ENCODE data around the gene TLCD3A.
A peak's percentile ranks its signal among the peaks of the same experiment; 100 is the strongest.
"Not testable (repeated sequence)": the region's sequence is repeated elsewhere in the genome, so short reads cannot be mapped to it uniquely, and the experiment has no call there.

TLCD3A gene

GRCh38 chr17:731644-732066, 741 bp upstream of the TLCD3A start:
- peak overlapping the region; percentile 42 for H3K27ac Mint-ChIP-seq
- peak; percentile 25 for ATAC-seq

GRCh38 chr17:732902-733720, 715 bp downstream of the TLCD3A start:
- Mint-ChIP-seq H3K36me3 (ENCODE audit: low read depth) (peaks cover 34% of the 10 kb centered on the region), H3K27ac (peak overlapping the region; percentile 91), H3K9me3 (no peaks in the 10 kb centered on the region), H3K4me3 (peak overlapping the region; percentile 90), H3K4me1 (peaks cover 39% of the 10 kb centered on the region), H3K27me3 (peaks cover 3% of the 10 kb centered on the region)
- ATAC-seq (peak; percentile 45), DNase-seq (peak; percentile 78)

More at GRCh38 chr17:731644-732066, 741 bp upstream of the TLCD3A start:
- peaks cover 39% of the 10 kb centered on the region for H3K4me1 Mint-ChIP-seq
- H3K36me3 Mint-ChIP-seq (ENCODE audit: low read depth) = peaks cover 25% of the 10 kb centered on the region
- H3K9me3 Mint-ChIP-seq = no peaks in the 10 kb centered on the region
- DNase-seq = peak; percentile 23
- H3K27me3 Mint-ChIP-seq = peaks cover 3% of the 10 kb centered on the region
- H3K4me3 Mint-ChIP-seq = peak overlapping the region; percentile 67

- Mint-ChIP-seq H3K27ac (peak overlapping the region; percentile 91), H3K36me3 (ENCODE audit: low read depth) (peaks cover 39% of the 10 kb centered on the region), H3K27me3 (peaks cover 3% of the 10 kb centered on the region), H3K9me3 (no peaks in the 10 kb centered on the region), H3K4me3 (peak overlapping the region; percentile 90), H3K4me1 (peaks cover 37% of the 10 kb centered on the region)
- ATAC-seq = no peak
- no peak for DNase-seq
These were observed 1.3 kb downstream of the TLCD3A start for GRCh38 chr17:733743-734142.

- no peak for DNase-seq
- Mint-ChIP-seq H3K4me1 (peaks cover 42% of the 10 kb centered on the region), H3K36me3 (ENCODE audit: low read depth) (peaks cover 56% of the 10 kb centered on the region), H3K4me3 (no peak overlapping the region), H3K27me3 (no peaks in the 10 kb centered on the region), H3K9me3 (no peaks in the 10 kb centered on the region), H3K27ac (no peak overlapping the region)
- no peak for ATAC-seq
These were observed 5.2 kb downstream of the TLCD3A start for GRCh38 chr17:737561-738113.

- Mint-ChIP-seq H3K4me1 (peaks cover 29% of the 10 kb centered on the region), H3K36me3 (ENCODE audit: low read depth) (peaks cover 59% of the 10 kb centered on the region), H3K27ac (peak overlapping the region; percentile 80), H3K27me3 (no peaks in the 10 kb centered on the region), H3K9me3 (no peaks in the 10 kb centered on the region), H3K4me3 (peak overlapping the region; percentile 5)
- DNase-seq (peak; percentile 43), ATAC-seq (peak; percentile 81)
These were observed 8.0 kb downstream of the TLCD3A start for GRCh38 chr17:740240-741017.

- Mint-ChIP-seq H3K4me1 (peaks cover 26% of the 10 kb centered on the region), H3K36me3 (ENCODE audit: low read depth) (peaks cover 58% of the 10 kb centered on the region), H3K27ac (no peak overlapping the region), H3K27me3 (no peaks in the 10 kb centered on the region), H3K9me3 (no peaks in the 10 kb centered on the region), H3K4me3 (no peak overlapping the region)
- no peak for DNase-seq
- ATAC-seq = no peak
These were observed 9.9 kb downstream of the TLCD3A start for GRCh38 chr17:742147-742793.

- no peaks in the 10 kb centered on the region for H3K27me3 Mint-ChIP-seq
- DNase-seq (no peak), ATAC-seq (no peak)
- H3K9me3 Mint-ChIP-seq = no peaks in the 10 kb centered on the region
- peaks cover 26% of the 10 kb centered on the region for H3K4me1 Mint-ChIP-seq
- peaks cover 59% of the 10 kb centered on the region for H3K36me3 Mint-ChIP-seq (ENCODE audit: low read depth)
- no peak overlapping the region for H3K4me3 Mint-ChIP-seq
- peak overlapping the region; percentile 37 for H3K27ac Mint-ChIP-seq
These were observed 10.7 kb downstream of the TLCD3A start for GRCh38 chr17:743139-743538.

- Mint-ChIP-seq H3K9me3 (peaks cover 5% of the 10 kb centered on the region), H3K4me1 (peaks cover 30% of the 10 kb centered on the region), H3K36me3 (ENCODE audit: low read depth) (peaks cover 66% of the 10 kb centered on the region), H3K4me3 (no peak overlapping the region), H3K27me3 (no peaks in the 10 kb centered on the region), H3K27ac (no peak overlapping the region)
- no peak for ATAC-seq
- no peak for DNase-seq
These were observed 12.5 kb downstream of the TLCD3A start for GRCh38 chr17:744937-745336.

- peaks cover 67% of the 10 kb centered on the region for H3K36me3 Mint-ChIP-seq (ENCODE audit: low read depth)
- H3K27ac Mint-ChIP-seq = no peak overlapping the region
These were observed 13.0 kb downstream of the TLCD3A start for GRCh38 chr17:745406-745805.

GRCh38 chr17:746181-746580, 13.8 kb downstream of the TLCD3A start:
- no peak overlapping the region for H3K4me3 Mint-ChIP-seq
- DNase-seq = no peak
- H3K27me3 Mint-ChIP-seq = no peaks in the 10 kb centered on the region
- H3K36me3 Mint-ChIP-seq (ENCODE audit: low read depth) = peaks cover 69% of the 10 kb centered on the region
- H3K27ac Mint-ChIP-seq = no peak overlapping the region
- ATAC-seq = no peak
- peaks cover 5% of the 10 kb centered on the region for H3K9me3 Mint-ChIP-seq
- H3K4me1 Mint-ChIP-seq = peaks cover 30% of the 10 kb centered on the region

More at GRCh38 chr17:745406-745805, 13.0 kb downstream of the TLCD3A start:
- no peaks in the 10 kb centered on the region for H3K27me3 Mint-ChIP-seq
- DNase-seq = no peak
- H3K4me3 Mint-ChIP-seq = no peak overlapping the region
- H3K4me1 Mint-ChIP-seq = peaks cover 30% of the 10 kb centered on the region
- no peak for ATAC-seq
- peaks cover 5% of the 10 kb centered on the region for H3K9me3 Mint-ChIP-seq

- Mint-ChIP-seq H3K27ac (no peak overlapping the region), H3K9me3 (peaks cover 5% of the 10 kb centered on the region), H3K4me3 (no peak overlapping the region), H3K4me1 (peaks cover 31% of the 10 kb centered on the region), H3K27me3 (no peaks in the 10 kb centered on the region), H3K36me3 (ENCODE audit: low read depth) (peaks cover 71% of the 10 kb centered on the region)
- ATAC-seq = no peak
- no peak for DNase-seq
These were observed 14.6 kb downstream of the TLCD3A start for GRCh38 chr17:746783-747629.

GRCh38 chr17:748604-749003, 16.2 kb downstream of the TLCD3A start:
- H3K27ac Mint-ChIP-seq, H3K4me3 Mint-ChIP-seq, H3K9me3 Mint-ChIP-seq, ATAC-seq, DNase-seq, H3K27me3 Mint-ChIP-seq: not testable (repeated sequence)
- H3K4me1 Mint-ChIP-seq = peaks cover 35% of the 10 kb centered on the region
- H3K36me3 Mint-ChIP-seq (ENCODE audit: low read depth) = peaks cover 56% of the 10 kb centered on the region

- peak overlapping the region; percentile 99 for H3K4me3 Mint-ChIP-seq
- DNase-seq, H3K9me3 Mint-ChIP-seq, ATAC-seq, H3K27ac Mint-ChIP-seq, H3K27me3 Mint-ChIP-seq: not testable (repeated sequence)
- peaks cover 35% of the 10 kb centered on the region for H3K4me1 Mint-ChIP-seq
- H3K36me3 Mint-ChIP-seq (ENCODE audit: low read depth) = peaks cover 48% of the 10 kb centered on the region
These were observed 17.0 kb downstream of the TLCD3A start for GRCh38 chr17:749359-749758.
